ENCODE data around the gene PVRIG. TPM values are rescaled to one million over a fixed set of nuclear protein-coding genes. Genes with fewer than 3 reads are reported as not detected.
"Not testable (repeated sequence)": the region's sequence is repeated elsewhere in the genome, so short reads cannot be mapped to it uniquely, and the experiment has no call there.

PVRIG gene
- total RNA-seq, 4 donors from 2014 or later: 0.27 TPM; not detected in 3

- Histone ChIP-seq H3K9me3 (no peaks in the 10 kb centered on the region), H3K27me3 (peaks cover 22% of the 10 kb centered on the region), H3K4me3 (peak within 1 kb of the TSS; percentile 12 to 48), H3K36me3 (no peaks in the 10 kb centered on the region), H3K27ac (peak within 1 kb of the TSS in 3 of 4 donors; percentile 48 to 69 (median 63)), H3K4me1 (peaks cover 0 to 21% (median 6%) of the 10 kb centered on the region in 3 donors)
- 0% methylated on average over 1 of the region's 78 CpGs; no CpG with 5 or more reads in 1 of the 2 donors for WGBS, 2 donors (ENCODE audit: low coverage in 1 of 2)
- peak; percentile 96 for ATAC-seq
- TF ChIP-seq EP300 (IDR thresholded peaks at IDR 0.05): no peak
- no peak for TF ChIP-seq POLR2AphosphoS5 (IDR thresholded peaks at IDR 0.05)
- TF ChIP-seq, protein P1, sequence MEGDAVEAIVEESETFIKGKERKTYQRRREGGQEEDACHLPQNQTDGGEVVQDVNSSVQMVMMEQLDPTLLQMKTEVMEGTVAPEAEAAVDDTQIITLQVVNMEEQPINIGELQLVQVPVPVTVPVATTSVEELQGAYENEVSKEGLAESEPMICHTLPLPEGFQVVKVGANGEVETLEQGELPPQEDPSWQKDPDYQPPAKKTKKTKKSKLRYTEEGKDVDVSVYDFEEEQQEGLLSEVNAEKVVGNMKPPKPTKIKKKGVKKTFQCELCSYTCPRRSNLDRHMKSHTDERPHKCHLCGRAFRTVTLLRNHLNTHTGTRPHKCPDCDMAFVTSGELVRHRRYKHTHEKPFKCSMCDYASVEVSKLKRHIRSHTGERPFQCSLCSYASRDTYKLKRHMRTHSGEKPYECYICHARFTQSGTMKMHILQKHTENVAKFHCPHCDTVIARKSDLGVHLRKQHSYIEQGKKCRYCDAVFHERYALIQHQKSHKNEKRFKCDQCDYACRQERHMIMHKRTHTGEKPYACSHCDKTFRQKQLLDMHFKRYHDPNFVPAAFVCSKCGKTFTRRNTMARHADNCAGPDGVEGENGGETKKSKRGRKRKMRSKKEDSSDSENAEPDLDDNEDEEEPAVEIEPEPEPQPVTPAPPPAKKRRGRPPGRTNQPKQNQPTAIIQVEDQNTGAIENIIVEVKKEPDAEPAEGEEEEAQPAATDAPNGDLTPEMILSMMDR (IDR thresholded peaks at IDR 0.05): no peak
- no peak for TF ChIP-seq POLR2A (IDR thresholded peaks at IDR 0.05)
Measured at GRCh38 chr7:100177045-100178001, 42.4 kb upstream of the PVRIG start, which contains the start of the genes GPC2 and STAG3. TSS of gene GPC2 (minus strand) at chr7:100177381. CDS start at chr7:100177199, 182 bp downstream. TSS of gene STAG3 (plus strand) at chr7:100177918. CDS start at chr7:100180557, 2,639 bp downstream.

DNA sequence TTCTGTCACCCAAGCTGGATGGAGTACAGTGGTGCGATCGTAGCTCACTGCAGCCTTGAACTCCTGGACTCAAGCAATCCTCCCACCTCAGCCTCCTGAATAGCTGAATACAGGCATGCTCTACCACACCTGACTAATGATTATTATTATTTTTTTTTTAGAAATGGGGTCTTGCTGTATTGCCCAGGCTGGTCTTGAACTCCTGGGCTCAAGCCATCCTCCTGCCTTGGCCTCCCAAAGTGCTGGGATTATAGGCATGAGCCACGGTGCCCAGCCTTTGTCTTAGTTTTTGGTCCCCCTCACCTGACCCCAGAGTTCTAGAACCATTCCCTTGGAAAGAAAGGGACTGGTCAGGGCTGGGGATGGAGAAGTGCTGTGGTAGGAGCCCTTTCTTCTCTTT is 39.7 kb upstream of the PVRIG start:
- peaks cover 0 to 21% (median 6%) of the 10 kb centered on the region in 3 donors for H3K4me1 ChIP-seq
- WGBS, 2 donors (ENCODE audit: low coverage in 1 of 2): 80 to 100% methylated on average over 3 of the region's 3 CpGs
- not testable (repeated sequence) for H3K27me3 ChIP-seq, ATAC-seq, H3K27ac ChIP-seq, H3K9me3 ChIP-seq, H3K36me3 ChIP-seq, H3K4me3 ChIP-seq

DNA sequence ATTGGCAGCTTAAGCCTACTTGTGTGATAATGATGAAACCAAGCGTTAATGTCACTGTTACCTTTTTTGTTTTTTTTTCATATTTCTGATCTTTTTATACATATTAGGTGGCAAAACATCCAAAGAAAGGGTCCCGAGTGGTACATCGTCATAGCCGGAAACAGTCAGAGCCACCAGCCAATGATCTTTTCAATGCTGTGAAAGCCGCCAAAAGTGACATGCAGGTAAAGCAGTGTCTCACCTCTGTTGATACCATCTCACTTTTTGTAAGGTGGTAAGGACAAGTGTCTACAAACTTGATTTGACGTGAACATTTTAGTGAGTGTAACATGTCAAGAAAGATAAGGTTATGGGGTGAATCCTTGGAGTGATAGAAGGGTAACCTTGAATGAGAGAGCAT is 37.1 kb upstream of the PVRIG start:
- H3K4me3 ChIP-seq, H3K27me3 ChIP-seq, ATAC-seq, H3K27ac ChIP-seq, H3K36me3 ChIP-seq, H3K9me3 ChIP-seq, H3K4me1 ChIP-seq: not testable (repeated sequence)
- 81 to 85% methylated on average over 5 of the region's 6 CpGs for WGBS, 2 donors (ENCODE audit: low coverage in 1 of 2)

GRCh38 chr7:100183090-100183489 is 36.7 kb upstream of the PVRIG start:
- H3K9me3 ChIP-seq, H3K27ac ChIP-seq, H3K36me3 ChIP-seq, H3K4me3 ChIP-seq, ATAC-seq, H3K4me1 ChIP-seq, H3K27me3 ChIP-seq: not testable (repeated sequence)
- WGBS, 2 donors (ENCODE audit: low coverage in 1 of 2): 86 to 100% methylated on average over 1 to 3 of the region's 6 CpGs

GRCh38 chr7:100185726-100186125 is 34.0 kb upstream of the PVRIG start:
- 60% methylated on average over 1 to 2 of the region's 2 CpGs for WGBS, 2 donors (ENCODE audit: low coverage in 1 of 2)
- Histone ChIP-seq H3K36me3 (no peaks in the 10 kb centered on the region), H3K9me3 (no peaks in the 10 kb centered on the region), H3K27me3 (peaks cover 6% of the 10 kb centered on the region), H3K27ac (no peak overlapping the region), H3K4me3 (no peak overlapping the region), H3K4me1 (no peaks in the 10 kb centered on the region)
- no peak for ATAC-seq
- no peak for TF ChIP-seq EP300 (IDR thresholded peaks at IDR 0.05)
- TF ChIP-seq POLR2AphosphoS5 (IDR thresholded peaks at IDR 0.05): no peak
- no peak for TF ChIP-seq POLR2A (IDR thresholded peaks at IDR 0.05)
- TF ChIP-seq, protein P1 (IDR thresholded peaks at IDR 0.05): no peak

DNA sequence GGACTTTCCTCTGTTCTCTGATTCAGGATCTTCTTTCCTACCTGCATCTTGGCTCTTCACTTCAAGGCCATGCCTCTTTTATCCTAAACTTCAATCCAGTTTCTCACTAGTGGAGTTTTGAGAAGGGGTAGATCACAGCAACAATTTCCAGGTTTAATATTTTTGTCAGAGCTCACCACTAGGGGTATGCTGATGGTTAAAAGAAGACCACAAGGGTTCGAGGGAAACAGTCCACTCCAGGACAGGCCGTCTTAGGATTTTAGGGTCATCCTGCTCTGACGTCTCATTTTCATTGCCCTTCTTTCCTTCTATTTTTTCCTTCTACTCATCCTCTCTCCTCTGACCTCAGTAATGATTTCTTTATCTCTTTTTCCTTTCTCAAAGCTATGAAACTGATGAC is 30.7 kb upstream of the PVRIG start:
- H3K27me3 ChIP-seq: no peaks in the 10 kb centered on the region
- H3K4me3 ChIP-seq: no peak overlapping the region
- H3K4me1 ChIP-seq: no peaks in the 10 kb centered on the region
- no peak for ATAC-seq
- TF ChIP-seq EP300 (IDR thresholded peaks at IDR 0.05) (no peak), POLR2A (IDR thresholded peaks at IDR 0.05) (no peak), POLR2AphosphoS5 (IDR thresholded peaks at IDR 0.05) (no peak)
- TF ChIP-seq, protein P1 (IDR thresholded peaks at IDR 0.05): no peak
- 72 to 74% methylated on average over 3 of the region's 3 CpGs for WGBS, 2 donors (ENCODE audit: low coverage in 1 of 2)
- H3K27ac ChIP-seq: no peak overlapping the region
- H3K9me3 ChIP-seq: no peaks in the 10 kb centered on the region
- no peaks in the 10 kb centered on the region for H3K36me3 ChIP-seq
